ENCODE measurements around the gene XPO4.

GRCh38 chr13:20798027-20798426, 104.5 kb downstream of the XPO4 start:
- TF ChIP-seq CTCF (IDR thresholded peaks at IDR 0.05) (no peak), EP300 (IDR thresholded peaks at IDR 0.05) (no peak)

All from ovary (tissue), 3 donors.